Activated CD8-positive, alpha-beta T cell treated with anti-CD3 and anti-CD28 coated beads for 36 hours (primary cell): ENCODE data around the gene GASK1A. TPM values are rescaled to one million over a fixed set of nuclear protein-coding genes. Genes with fewer than 3 reads are reported as not detected.

Source experiments
- ATAC-seq: fragments of 200-7000 bp; cut with Tn5 transposase; one replicate; pipeline ENCODE4 v1.10.0; 2021; ENCODE audit warnings: mild to moderate bottlenecking, moderate library complexity
- CTCF ChIA-PET: fragments of 350-600 bp; sonication (Branson Sonifier 250); formaldehyde crosslinking; loops from one replicate; lab custom pipeline; 2021; ENCODE audit warnings: antibody characterized with exemption; lab: Charles Lee
- POLR2A ChIA-PET: fragments of 350-600 bp; sonication (Branson Sonifier 250); formaldehyde crosslinking; loops from one replicate; lab custom pipeline; 2021; ENCODE audit warnings: antibody characterized with exemption; lab: Charles Lee
- DNase-seq: peaks from one replicate; pipeline ENCODE4 v3.0.0-alpha.2; 2020
- H3K27ac Mint-ChIP-seq: one replicate; pipeline ENCODE4 v1.8.0; 2021; ENCODE audit warnings: mild to moderate bottlenecking, mixed read lengths
- H3K27me3 Mint-ChIP-seq: one replicate; pipeline ENCODE4 v1.8.0; 2021; ENCODE audit warnings: mixed read lengths
- H3K36me3 Mint-ChIP-seq: one replicate; pipeline ENCODE4 v1.8.0; 2021; ENCODE audit warnings: low read depth, mixed read lengths
- H3K4me1 Mint-ChIP-seq: one replicate; pipeline ENCODE4 v1.8.0; 2021; ENCODE audit warnings: low read depth, mixed read lengths
- H3K4me3 Mint-ChIP-seq: one replicate; pipeline ENCODE4 v1.8.0; 2021; ENCODE audit warnings: mild to moderate bottlenecking, moderate library complexity, mixed read lengths
- H3K9me3 Mint-ChIP-seq: one replicate; pipeline ENCODE4 v1.8.0; 2021; ENCODE audit warnings: mixed read lengths
- intact Hi-C: fragments of 100-400 bp; cut with micrococcal nuclease; formaldehyde crosslinking; loops from one replicate; pipeline ENCODE4 v1.10.0; 2022
- total RNA-seq, 2 experiments: library from RNA; stranded (reverse); gene quantifications; one replicate each; pipeline ENCODE4 v1.2.3, GENCODE V29; 2021
- TF ChIP-seq, protein P1 (sequence below): fragments of 200-600 bp; IDR thresholded peaks from one replicate; pipeline ENCODE4 v1.8.0; 2022; ENCODE audit warnings: antibody characterized with exemption, mild to moderate bottlenecking

GASK1A gene
- under 1 TPM in 1 of 2 experiments, not detected in 1; 0.11 TPM for total RNA-seq

DNA sequence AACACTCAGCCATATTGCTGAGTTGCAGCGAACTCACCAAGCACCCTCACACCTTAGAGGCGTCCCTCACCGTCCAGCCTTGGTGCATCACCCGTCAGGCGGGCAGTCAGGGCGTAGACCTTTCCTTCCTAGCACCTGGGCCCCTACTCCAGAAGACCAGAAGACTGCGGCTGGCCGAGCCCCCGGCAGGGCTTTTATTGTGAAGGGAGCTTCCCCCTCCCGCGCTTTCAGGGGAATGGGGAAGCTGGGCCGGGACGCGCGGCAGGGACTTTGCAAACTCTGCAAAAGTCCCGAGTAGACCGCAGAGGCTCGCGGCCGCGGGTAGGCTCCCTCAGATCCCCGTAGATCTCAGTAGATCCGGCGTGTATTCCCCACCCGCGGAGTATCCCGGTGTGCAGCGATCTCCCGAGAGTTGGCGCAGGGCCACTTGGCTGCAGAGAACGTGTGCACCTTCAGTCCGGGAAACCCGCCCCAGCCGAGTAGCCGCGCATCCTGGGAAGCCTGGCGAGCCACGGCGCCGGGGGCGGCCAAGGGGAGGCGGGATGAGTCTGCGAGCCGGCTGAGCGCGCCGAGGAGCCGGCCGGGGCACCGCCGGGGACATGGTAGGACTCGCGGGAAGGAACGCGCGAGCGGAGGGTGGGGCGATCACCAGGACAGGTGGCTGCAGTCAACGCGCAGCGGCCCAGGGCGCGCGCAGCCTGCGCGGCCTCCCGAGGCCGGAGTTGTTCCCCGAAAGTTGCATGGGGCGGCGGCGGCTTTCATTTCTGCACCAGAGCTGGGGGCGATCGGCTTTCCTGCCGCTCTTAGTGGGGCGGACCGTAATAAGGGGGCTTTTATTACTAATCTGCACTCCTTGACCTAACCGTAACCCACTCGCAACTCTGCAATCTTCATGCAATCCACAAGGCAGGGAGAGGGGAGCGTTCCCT lies at the start of gene GASK1A:
Gene GASK1A (plus strand): TSS at position 268 of the 929 bp plus-strand sequence. CDS start 332 bp downstream, at position 600.
- H3K27ac Mint-ChIP-seq: no peak within 1 kb of the TSS
- POLR2A ChIA-PET: no interaction called here
- peak within 1 kb of the TSS; percentile 64 for H3K4me3 Mint-ChIP-seq
- H3K9me3 Mint-ChIP-seq: peaks cover 15% of the 10 kb centered on the region
- CTCF ChIA-PET: interaction anchor here (0.8 to 4.4 kb wide), 3 partner anchors 15 to 98 kb away, joined by 3 to 26 read pairs (median 4); no protein-coding TSS in a partner anchor
- intact Hi-C loops: no loop called here
- TF ChIP-seq, protein P1, sequence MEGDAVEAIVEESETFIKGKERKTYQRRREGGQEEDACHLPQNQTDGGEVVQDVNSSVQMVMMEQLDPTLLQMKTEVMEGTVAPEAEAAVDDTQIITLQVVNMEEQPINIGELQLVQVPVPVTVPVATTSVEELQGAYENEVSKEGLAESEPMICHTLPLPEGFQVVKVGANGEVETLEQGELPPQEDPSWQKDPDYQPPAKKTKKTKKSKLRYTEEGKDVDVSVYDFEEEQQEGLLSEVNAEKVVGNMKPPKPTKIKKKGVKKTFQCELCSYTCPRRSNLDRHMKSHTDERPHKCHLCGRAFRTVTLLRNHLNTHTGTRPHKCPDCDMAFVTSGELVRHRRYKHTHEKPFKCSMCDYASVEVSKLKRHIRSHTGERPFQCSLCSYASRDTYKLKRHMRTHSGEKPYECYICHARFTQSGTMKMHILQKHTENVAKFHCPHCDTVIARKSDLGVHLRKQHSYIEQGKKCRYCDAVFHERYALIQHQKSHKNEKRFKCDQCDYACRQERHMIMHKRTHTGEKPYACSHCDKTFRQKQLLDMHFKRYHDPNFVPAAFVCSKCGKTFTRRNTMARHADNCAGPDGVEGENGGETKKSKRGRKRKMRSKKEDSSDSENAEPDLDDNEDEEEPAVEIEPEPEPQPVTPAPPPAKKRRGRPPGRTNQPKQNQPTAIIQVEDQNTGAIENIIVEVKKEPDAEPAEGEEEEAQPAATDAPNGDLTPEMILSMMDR: no peak
- DNase-seq (peak; percentile 40), ATAC-seq (peak; percentile 65)
- H3K27me3 Mint-ChIP-seq: peaks cover 24% of the 10 kb centered on the region
- peaks cover 4% of the 10 kb centered on the region for H3K4me1 Mint-ChIP-seq
- no peaks in the 10 kb centered on the region for H3K36me3 Mint-ChIP-seq

DNA sequence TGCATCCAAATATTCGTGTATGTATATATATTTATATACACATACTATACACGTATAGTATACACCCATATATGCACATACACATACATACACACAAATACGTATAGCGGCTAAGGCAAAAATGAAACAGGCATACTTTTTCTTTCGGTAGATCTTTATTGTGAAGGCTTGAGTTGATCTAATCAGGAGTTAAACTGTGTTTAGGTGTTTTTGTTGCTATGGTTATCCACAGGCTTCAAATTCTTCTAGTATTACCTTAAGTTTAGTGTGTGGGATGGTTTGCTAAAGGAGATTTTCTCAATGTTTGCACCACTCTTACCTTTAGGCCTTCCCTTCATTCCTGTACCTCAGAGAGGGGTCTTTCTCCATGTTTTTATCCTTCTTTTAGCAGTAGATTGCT lies 45.0 kb upstream of the GASK1A start:
- DNase-seq (no peak), ATAC-seq (no peak)
- Mint-ChIP-seq H3K36me3 (no peaks in the 10 kb centered on the region), H3K27ac (no peak overlapping the region), H3K27me3 (no peaks in the 10 kb centered on the region), H3K9me3 (no peaks in the 10 kb centered on the region), H3K4me1 (peaks cover 17% of the 10 kb centered on the region), H3K4me3 (no peak overlapping the region)
- ChIA-PET POLR2A (no interaction called here), CTCF (no interaction called here)
- TF ChIP-seq, protein P1: no peak
- intact Hi-C loops: no loop called here

DNA sequence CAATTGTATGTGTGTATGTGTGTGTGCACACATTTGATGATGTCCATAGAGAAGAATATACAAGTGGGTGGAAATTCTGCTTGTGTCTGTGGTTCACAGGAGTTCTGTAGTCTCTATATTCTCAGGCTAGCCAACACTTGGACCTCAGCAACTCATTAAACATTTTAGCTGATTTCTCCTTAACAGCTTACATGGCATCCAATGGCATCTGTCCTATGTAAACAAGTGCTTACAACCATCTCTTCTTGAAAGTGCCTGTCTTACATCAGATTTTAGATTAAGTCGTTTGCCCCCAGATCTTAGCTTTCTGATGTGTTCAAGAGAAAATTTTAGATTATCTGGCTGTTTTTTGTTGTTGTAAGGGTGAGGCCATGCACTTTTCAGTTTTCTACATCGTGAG lies 44.2 kb upstream of the GASK1A start:
- no peaks in the 10 kb centered on the region for H3K9me3 Mint-ChIP-seq
- no peaks in the 10 kb centered on the region for H3K27me3 Mint-ChIP-seq
- peaks cover 17% of the 10 kb centered on the region for H3K4me1 Mint-ChIP-seq
- TF ChIP-seq, protein P1: no peak
- POLR2A ChIA-PET: no interaction called here
- no peak overlapping the region for H3K4me3 Mint-ChIP-seq
- intact Hi-C loops: no loop called here
- no peak overlapping the region for H3K27ac Mint-ChIP-seq
- ATAC-seq (no peak), DNase-seq (no peak)
- CTCF ChIA-PET: interaction anchor here (1.6 kb wide), 1 partner anchor 27 kb away, joined by 7 read pairs; no protein-coding TSS in a partner anchor
- no peaks in the 10 kb centered on the region for H3K36me3 Mint-ChIP-seq

DNA sequence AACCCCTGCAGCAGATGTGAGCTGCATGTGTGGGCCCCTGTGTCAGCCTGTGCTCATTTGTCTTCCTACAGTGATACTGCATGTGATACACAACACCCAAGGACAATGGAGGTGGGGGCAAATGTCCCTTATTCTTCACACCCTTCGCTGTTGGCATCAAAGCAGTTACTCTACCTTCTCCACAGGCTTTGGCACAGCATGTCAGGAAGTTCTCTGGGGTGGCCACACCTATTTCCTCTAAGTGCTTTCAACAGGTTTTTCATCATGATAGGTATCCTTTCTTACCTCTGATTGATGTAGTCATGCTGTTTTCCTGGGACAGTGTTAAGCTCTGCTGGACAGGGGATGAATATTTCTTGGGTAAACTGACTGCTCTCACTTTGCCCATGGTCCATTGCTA lies 43.6 kb upstream of the GASK1A start:
- Mint-ChIP-seq H3K27ac (no peak overlapping the region), H3K4me3 (no peak overlapping the region), H3K36me3 (no peaks in the 10 kb centered on the region), H3K27me3 (no peaks in the 10 kb centered on the region), H3K9me3 (no peaks in the 10 kb centered on the region), H3K4me1 (peaks cover 17% of the 10 kb centered on the region)
- no peak for DNase-seq
- ChIA-PET CTCF (interaction anchor here (1.6 kb wide), 1 partner anchor 26 kb away, joined by 7 read pairs; no protein-coding TSS in a partner anchor), POLR2A (no interaction called here)
- intact Hi-C loops: no loop called here
- TF ChIP-seq, protein P1: no peak
- ATAC-seq: no peak
